Stimulated activated CD4-positive, alpha-beta T cell treated with anti-CD3 and anti-CD28 coated beads, Interleukin-12 subunit alpha, Interleukin-12 subunit beta, amount 100 ng/mL, for 48 hours (primary cell): ENCODE measurements around the gene PCNX2.

Source experiments
- DNase-seq, 3 donors: peaks; one replicate each; pipeline ENCODE4 v3.0.0-alpha.2; 2020; ENCODE audit warnings: low read depth in 2 of 3, low spot score in 1 of 3

The PCNX2 gene

GRCh38 chr1:233320023-233320422 is 24.5 kb upstream of the PCNX2 start:
- DNase-seq = no peak

GRCh38 chr1:233319272-233319671 is 23.7 kb upstream of the PCNX2 start:
- DNase-seq = no peak

- no peak for DNase-seq
Measured at GRCh38 chr1:233316473-233316872, 20.9 kb upstream of the PCNX2 start.

GRCh38 chr1:233315718-233316301 is 20.3 kb upstream of the PCNX2 start:
- DNase-seq = no peak

GRCh38 chr1:233313434-233314155 is 18.1 kb upstream of the PCNX2 start:
- no peak for DNase-seq

DNA sequence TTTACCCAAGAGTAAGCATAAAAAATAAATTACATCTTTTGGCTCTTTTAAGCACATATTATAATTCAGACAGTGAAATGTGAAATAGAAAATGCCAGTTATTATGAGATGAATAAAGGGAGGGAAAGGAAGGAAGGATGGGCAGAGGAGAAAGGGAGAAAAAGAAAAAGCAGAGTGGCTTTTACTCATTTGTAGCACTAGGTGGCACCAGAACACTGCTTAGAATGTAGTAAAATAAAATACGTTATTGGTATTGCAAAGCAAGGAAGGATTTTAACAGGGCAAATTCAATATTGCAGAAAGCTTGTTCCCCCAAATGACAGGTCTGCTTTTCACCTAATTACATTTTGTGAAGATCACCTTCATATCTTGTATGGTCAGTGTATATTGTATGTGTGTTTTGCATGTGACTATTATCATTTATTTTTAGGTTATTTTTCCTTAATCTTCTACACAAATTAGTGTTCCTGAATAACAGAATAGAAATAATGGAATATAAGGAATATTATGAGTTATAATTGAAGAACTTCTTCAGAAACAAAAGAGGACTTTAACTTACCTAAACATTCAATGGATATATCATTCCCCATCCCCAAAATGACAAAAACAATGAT is 9.1 kb upstream of the PCNX2 start:
- no peak for DNase-seq

GRCh38 chr1:233300326-233300725 is 4.8 kb upstream of the PCNX2 start:
- DNase-seq = no peak

- DNase-seq = no peak
Measured at GRCh38 chr1:233299450-233299849, 3.9 kb upstream of the PCNX2 start.

GRCh38 chr1:233295975-233296322 is 424 bp upstream of the PCNX2 start:
- no peak for DNase-seq

- DNase-seq = peak; percentile 24 to 35 (median 29)
Measured at GRCh38 chr1:233294913-233295236, 650 bp downstream of the PCNX2 start.

GRCh38 chr1:233293556-233294446 is 1.7 kb downstream of the PCNX2 start:
- no peak for DNase-seq

GRCh38 chr1:233290396-233291034 is 5.0 kb downstream of the PCNX2 start:
- no peak for DNase-seq

DNA sequence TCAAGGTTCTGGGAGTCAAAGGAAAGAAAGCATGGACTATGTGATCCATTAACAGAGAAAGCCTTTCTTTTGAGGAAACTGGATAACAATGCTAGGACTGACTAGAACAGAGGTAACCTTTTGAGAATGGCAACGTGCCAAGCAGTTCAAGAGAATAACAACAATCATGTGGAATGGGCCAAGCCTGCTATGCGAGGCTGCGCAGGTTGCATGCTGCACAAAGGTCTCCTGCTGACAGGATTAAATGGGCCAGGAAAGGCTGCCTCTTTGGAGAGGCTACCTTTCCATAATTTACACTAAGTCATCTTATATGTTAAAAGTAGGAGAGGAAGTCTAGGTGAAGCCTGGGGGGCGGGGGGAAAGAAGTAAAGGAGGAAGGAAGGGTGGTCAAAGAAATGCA is 5.8 kb downstream of the PCNX2 start:
- no peak for DNase-seq

DNA sequence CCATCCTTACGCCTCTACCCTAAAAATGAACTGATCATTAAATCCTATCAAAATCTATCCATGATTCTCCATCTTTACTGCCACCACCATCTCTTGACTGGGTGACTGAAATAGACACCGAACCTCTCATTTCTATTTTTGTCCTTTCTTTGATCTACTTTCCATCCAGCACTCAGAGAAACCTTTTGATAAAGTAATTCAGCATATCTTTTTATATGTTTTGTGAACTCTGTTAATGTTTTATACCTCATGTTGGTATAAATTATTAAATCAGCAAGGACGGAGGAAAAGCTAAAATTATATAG is 13.0 kb downstream of the PCNX2 start:
- no peak for DNase-seq

GRCh38 chr1:233281711-233282581 is 13.6 kb downstream of the PCNX2 start:
- DNase-seq = peak in 2 of 3 donors; percentile 4 to 17

GRCh38 chr1:233279971-233280370 is 15.6 kb downstream of the PCNX2 start:
- DNase-seq = no peak

DNA sequence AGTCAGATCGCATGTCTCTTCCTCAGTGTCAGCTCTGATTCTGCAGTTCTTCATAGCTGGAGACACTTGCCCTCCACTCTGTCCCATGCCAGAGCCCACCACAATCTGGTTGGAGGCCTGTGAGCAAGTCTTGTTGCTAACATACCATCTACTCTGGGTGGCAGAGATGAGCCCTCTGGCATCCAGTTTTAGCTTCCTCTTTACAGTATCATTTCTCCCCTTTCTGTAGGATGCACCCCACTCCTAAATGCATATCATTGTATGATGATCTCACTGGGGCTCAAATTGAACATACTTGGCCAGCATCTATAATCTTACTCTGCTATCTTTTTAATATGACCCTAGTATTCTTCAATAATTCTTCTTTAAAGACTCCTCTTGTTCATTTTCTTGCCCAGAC is 16.9 kb downstream of the PCNX2 start:
- DNase-seq = no peak

DNA sequence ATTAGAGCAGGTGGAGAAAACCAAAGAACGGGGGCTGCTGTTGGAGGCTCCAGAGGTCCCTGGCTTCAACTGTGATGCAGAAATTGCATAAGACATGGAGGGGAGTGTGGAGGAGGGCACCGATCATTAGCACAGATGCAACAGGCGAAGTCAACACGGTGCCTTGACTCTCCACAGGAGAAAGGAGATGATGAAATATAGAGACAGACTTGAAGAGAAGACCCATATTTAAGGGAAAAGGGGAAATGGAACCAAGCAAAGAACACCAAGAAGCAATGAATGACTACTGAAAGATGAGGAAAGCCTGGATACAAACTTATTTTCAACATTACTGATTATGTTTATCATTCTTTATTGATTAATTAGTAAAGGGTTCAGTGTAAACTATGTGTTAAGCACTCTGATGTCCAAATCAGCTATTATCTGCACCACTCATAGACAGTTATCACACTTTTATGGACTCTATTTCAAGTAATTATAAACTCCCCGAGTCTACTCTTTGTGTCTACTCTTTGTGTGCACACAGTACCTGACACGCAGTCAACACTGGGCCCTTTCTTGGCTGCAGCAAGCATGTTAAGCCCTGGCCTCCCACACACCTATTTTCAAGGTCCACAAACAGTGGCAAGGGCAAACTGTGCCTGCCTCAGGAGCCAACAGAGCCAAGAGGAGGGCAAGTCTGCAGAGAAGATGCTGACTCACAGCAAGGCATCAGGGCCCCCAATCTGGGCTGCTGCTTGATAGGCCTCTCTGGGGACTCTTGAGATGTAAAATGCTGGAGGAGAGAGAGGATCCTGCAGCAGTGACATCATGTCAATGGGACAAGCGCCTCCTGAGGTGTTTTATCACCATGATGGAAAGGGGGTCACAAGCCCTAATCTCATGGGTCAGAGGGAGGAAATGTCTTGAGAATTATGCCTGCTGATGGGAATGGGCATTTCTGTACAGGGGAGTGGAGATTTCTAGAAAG is 17.6 kb downstream of the PCNX2 start:
- no peak for DNase-seq

DNA sequence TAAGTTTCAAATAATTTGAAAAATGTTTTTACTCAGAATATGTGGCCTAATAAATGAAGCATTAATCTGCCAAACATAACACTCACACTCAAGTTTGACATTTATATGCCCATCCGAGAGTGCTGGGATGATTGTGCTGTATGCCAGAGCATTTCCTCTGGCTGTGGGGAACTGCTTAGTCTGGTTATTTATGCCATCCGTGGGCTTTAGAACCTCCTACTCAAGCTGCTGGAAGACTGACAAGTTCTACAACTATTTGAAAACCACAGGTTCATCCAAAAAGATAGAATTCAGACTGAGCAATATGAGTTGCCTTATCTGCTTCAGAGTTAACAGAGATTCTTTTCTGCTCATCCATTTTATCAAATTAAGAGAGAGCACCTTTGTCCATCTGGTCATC is 25.9 kb downstream of the PCNX2 start:
- DNase-seq = no peak
